OCI-LY3 (cell line): ENCODE measurements around the gene PCSK2.

Experiments used
- H2AFZ ChIP-seq: fragments of 200-600, 300-600 bp; shearing (Covaris generic); 2 replicates; pipeline ENCODE4 v1.6.0; 2014; ENCODE audit warnings: antibody characterized with exemption, low read depth, low read length
- H3K27ac ChIP-seq: fragments of 200-600, 300-600 bp; sonication (generic); 2 replicates; pipeline ENCODE4 v1.5.1; 2014; ENCODE audit warnings: mild to moderate bottlenecking, low read length, moderate library complexity, mixed read lengths
- H3K27me3 ChIP-seq: fragments of 200-600, 300-600 bp; sonication (generic); 2 replicates; pipeline ENCODE4 v1.6.1; 2014; ENCODE audit warnings: low read depth, low read length, mixed read lengths
- H3K36me3 ChIP-seq: fragments of 200-600, 300-600 bp; sonication (generic); replicated peaks from 2 replicates; pipeline ENCODE3; 2014; ENCODE audit warnings: low read depth, low read length, mixed read lengths
- H3K4me1 ChIP-seq: fragments of 300-600, 200-600 bp; sonication (generic); 2 replicates; pipeline ENCODE4 v1.6.1; 2014; ENCODE audit warnings: low read length, mixed read lengths
- H3K4me2 ChIP-seq: fragments of 200-600, 300-600 bp; sonication (generic); 2 replicates; pipeline ENCODE4 v1.6.1; 2014; ENCODE audit warnings: low read length, mixed read lengths
- H3K4me3 ChIP-seq: fragments of 300-600, 200-600 bp; sonication (generic); 2 replicates; pipeline ENCODE4 v1.5.1; 2014; ENCODE audit warnings: antibody characterized with exemption, mild to moderate bottlenecking, low read length, moderate library complexity
- H3K79me2 ChIP-seq: fragments of 300-600, 200-600 bp; shearing (Covaris generic); 2 replicates; pipeline ENCODE4 v1.6.1; 2014; ENCODE audit warnings: mild to moderate bottlenecking, low read length, mixed read lengths
- H3K9ac ChIP-seq: fragments of 300-600, 200-600 bp; shearing (Covaris generic); 2 replicates; pipeline ENCODE4 v1.6.0; 2014; ENCODE audit warnings: mild to moderate bottlenecking, low read length, moderate library complexity
- H3K9me3 ChIP-seq: fragments of 200-600, 300-600 bp; shearing (Covaris generic); 2 replicates; pipeline ENCODE4 v1.6.1; 2014; ENCODE audit warnings: low read length, mixed read lengths; ENCODE audit not compliant: insufficient read depth
- H4K20me1 ChIP-seq: fragments of 200-600, 300-600 bp; sonication (generic); 2 replicates; pipeline ENCODE4 v1.6.1; 2016; ENCODE audit warnings: low read length, mixed read lengths; ENCODE audit not compliant: insufficient read depth
- CTCF ChIP-seq: fragments of 200-600, 300-600 bp; sonication (generic); IDR thresholded peaks from 2 replicates; pipeline ENCODE4 v1.5.1; 2014; ENCODE audit warnings: antibody characterized with exemption, low read length, low read depth
- EZH2phosphoT487 ChIP-seq: fragments of 200-600 bp; shearing (Covaris generic); IDR thresholded peaks from 2 replicates; pipeline ENCODE4 v1.6.1; 2018; ENCODE audit warnings: antibody characterized with exemption, mixed run types, low read depth

Gene PCSK2

GRCh38 chr20:17189976-17190695 lies 36.7 kb upstream of the PCSK2 start:
- Histone ChIP-seq H3K36me3 (no peaks in the 10 kb centered on the region), H4K20me1 (no peaks in the 10 kb centered on the region), H3K9ac (no peak overlapping the region), H3K27ac (no peak overlapping the region), H3K4me1 (no peaks in the 10 kb centered on the region), H3K4me3 (no peak overlapping the region), H3K79me2 (no peaks in the 10 kb centered on the region), H3K27me3 (peaks cover 11% of the 10 kb centered on the region; the same call in 1 of the 2 replicates), H2AFZ (no peak overlapping the region), H3K9me3 (no peaks in the 10 kb centered on the region), H3K4me2 (no peak overlapping the region)
- TF ChIP-seq EZH2phosphoT487 = no peak
- TF ChIP-seq CTCF = no peak

- no peak overlapping the region for H3K4me3 ChIP-seq
- H3K79me2 ChIP-seq = no peaks in the 10 kb centered on the region
- no peak overlapping the region for H3K4me2 ChIP-seq
- H3K4me1 ChIP-seq = no peaks in the 10 kb centered on the region
- no peaks in the 10 kb centered on the region for H3K36me3 ChIP-seq
- H4K20me1 ChIP-seq = no peaks in the 10 kb centered on the region
- no peak overlapping the region for H3K27ac ChIP-seq
- no peaks in the 10 kb centered on the region for H3K9me3 ChIP-seq
- no peak overlapping the region for H2AFZ ChIP-seq
- no peak overlapping the region for H3K9ac ChIP-seq
- TF ChIP-seq CTCF = no peak
- TF ChIP-seq EZH2phosphoT487 = no peak
- H3K27me3 ChIP-seq = peaks cover 37% of the 10 kb centered on the region
These were observed 29.8 kb upstream of the PCSK2 start for GRCh38 chr20:17197041-17197440.

DNA sequence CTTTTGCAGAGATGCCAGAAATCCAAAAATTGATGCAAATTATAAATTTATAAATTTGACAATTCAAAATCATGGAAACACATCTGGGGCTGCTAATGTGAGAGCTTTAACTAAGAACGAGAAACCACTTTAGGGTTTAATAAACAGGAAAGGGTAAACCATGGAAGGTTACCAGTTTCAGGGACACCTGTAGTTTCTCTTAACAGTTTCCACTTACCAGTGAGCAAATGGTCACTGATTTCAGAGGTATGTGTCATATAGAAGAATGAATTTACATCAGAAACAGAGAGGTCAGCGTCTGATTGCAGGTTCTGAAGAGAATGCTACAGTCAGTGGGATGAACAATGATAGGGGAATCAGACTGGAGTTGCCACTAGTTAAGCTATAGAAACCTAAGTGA lies 24.8 kb upstream of the PCSK2 start:
- H3K4me1 ChIP-seq = no peaks in the 10 kb centered on the region
- TF ChIP-seq CTCF (no peak), EZH2phosphoT487 (no peak)
- peaks cover 60% of the 10 kb centered on the region for H3K27me3 ChIP-seq
- no peak overlapping the region for H3K9ac ChIP-seq
- H2AFZ ChIP-seq = no peak overlapping the region
- H3K27ac ChIP-seq = no peak overlapping the region
- no peak overlapping the region for H3K4me2 ChIP-seq
- H3K9me3 ChIP-seq = no peaks in the 10 kb centered on the region
- no peaks in the 10 kb centered on the region for H4K20me1 ChIP-seq
- no peak overlapping the region for H3K4me3 ChIP-seq
- H3K36me3 ChIP-seq = no peaks in the 10 kb centered on the region
- H3K79me2 ChIP-seq = no peaks in the 10 kb centered on the region

GRCh38 chr20:17202673-17203072 lies 24.2 kb upstream of the PCSK2 start:
- no peak overlapping the region for H3K9ac ChIP-seq
- TF ChIP-seq EZH2phosphoT487 = no peak
- no peak for TF ChIP-seq CTCF
- no peak overlapping the region for H3K4me2 ChIP-seq
- H3K79me2 ChIP-seq = no peaks in the 10 kb centered on the region
- no peaks in the 10 kb centered on the region for H3K9me3 ChIP-seq
- no peak overlapping the region for H3K4me3 ChIP-seq
- H4K20me1 ChIP-seq = no peaks in the 10 kb centered on the region
- no peaks in the 10 kb centered on the region for H3K36me3 ChIP-seq
- H3K27me3 ChIP-seq = peaks cover 57% of the 10 kb centered on the region
- H3K27ac ChIP-seq = no peak overlapping the region
- H3K4me1 ChIP-seq = no peaks in the 10 kb centered on the region
- no peak overlapping the region for H2AFZ ChIP-seq
